ENCODE results near the gene STARD10.

- TF ChIP-seq JUN (IDR thresholded peaks at IDR 0.05; ENCODE audit: borderline replicate concordance, insufficient read depth, insufficient read length, low read depth) (no peak), EZH2 (IDR thresholded peaks at IDR 0.05; ENCODE audit: borderline replicate concordance, low read depth, low read length, severe bottlenecking) (no peak), CTCF (IDR thresholded peaks at IDR 0.05; ENCODE audit: extremely low read depth in 1 of 2, insufficient read depth in 1 of 2, low read depth in 1 of 2, low read length in 2 of 2) (no peak), MAX (IDR thresholded peaks at IDR 0.05; ENCODE audit: insufficient read depth, insufficient read length) (no peak), POLR2A (IDR thresholded peaks at IDR 0.05; ENCODE audit: low read depth, low read length) (no peak)
These were observed 69.8 kb downstream of the STARD10 start for GRCh38 chr11:72724021-72724551.
